GM18505 (cell line): Measurements from ENCODE around the gene PTGDS.

ENCODE experiments used
- ATAC-seq: cut with Tn5 transposase; IDR thresholded peaks from one replicate; pipeline ENCODE4 v1.9.1; 2021; ENCODE audit not compliant: unreplicated experiment
- POLR2A ChIP-seq: IDR thresholded peaks from 4 replicates; pipeline ENCODE4 v1.6.1; 2011; ENCODE audit warnings: borderline replicate concordance; ENCODE audit not compliant: insufficient read depth, insufficient read length; ENCODE audit errors: extremely low read depth

The PTGDS gene

GRCh38 chr9:136942112-136942880, 35.0 kb upstream of the PTGDS start:
- no peak for TF ChIP-seq POLR2A

DNA sequence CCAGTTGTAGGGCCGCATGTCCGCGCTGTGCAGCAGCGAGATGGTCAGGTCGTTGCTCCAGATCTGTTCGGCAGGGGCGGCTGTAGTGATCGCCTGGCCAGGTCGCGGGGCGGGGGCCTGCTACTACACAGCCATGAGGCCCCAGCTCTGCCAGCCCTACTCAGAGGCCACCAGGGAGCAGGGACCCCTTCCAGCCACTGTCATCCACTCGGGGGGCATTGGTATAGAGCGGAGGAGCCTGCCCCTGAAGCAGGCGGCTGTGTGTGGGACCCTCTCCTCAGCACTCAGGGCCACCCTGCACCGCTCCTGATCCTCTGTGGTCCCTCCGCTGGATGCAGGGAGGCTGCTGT, 34.4 kb upstream of the PTGDS start:
- no peak for TF ChIP-seq POLR2A
- no peak for ATAC-seq

More at GRCh38 chr9:136942112-136942880, 35.0 kb upstream of the PTGDS start:
- no peak for ATAC-seq

DNA sequence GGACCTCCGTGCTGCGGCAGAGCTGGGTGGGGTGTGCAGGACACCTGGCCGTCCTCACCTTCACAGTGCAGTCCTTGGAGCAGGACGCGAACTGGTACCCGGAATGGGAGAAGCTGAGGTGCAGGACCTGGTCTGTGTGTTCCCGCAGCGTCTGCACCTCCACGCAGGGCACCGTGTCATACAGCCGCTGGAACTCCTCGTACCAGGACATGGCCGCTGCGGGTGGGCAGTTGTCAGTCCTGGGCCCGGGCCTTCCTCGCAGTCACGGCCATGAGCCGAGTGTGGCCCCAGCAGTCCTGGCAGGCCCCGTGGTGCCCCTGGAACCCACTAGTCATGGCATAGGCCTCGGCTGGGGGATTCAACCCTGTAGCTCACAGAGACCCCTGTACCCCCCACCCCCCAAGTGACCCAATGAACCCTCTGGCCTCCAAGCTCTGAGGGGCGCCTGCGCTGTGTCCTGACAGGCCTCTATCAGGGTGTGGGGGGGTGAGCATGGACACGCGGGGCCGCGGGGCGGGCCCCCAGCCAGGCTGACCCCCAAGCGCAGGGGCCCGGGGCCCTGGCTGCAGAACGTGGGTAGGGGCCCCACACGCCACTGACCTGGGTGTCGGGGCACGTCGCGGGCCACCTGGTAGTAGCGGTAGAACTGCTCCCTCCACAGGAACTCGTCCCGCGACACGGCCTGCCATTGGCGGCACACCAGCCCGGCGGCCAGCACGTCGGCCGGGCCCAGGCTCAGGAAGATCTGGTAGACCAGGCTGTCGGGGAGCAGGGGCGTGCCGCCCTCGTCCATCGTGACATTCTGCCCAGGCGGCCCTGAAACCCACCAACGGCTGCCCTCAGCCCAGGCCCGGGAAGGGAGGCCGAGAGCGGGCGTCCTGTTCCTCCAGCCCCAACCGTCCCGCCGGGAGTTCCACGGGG, 33.8 kb upstream of the PTGDS start:
- no peak for TF ChIP-seq POLR2A
- peak; percentile 8 for ATAC-seq

GRCh38 chr9:136944212-136944518, 33.1 kb upstream of the PTGDS start:
- peak; percentile 30 for ATAC-seq

GRCh38 chr9:136944519-136945332, 32.6 kb upstream of the PTGDS start, which contains the start of the genes C8G and FBXW5:
TSS of gene C8G (plus strand) at chr9:136945243. CDS start at chr9:136945321, 78 bp downstream.
TSS of gene FBXW5 (minus strand) at chr9:136944738. CDS start at chr9:136944083, 655 bp downstream.
- TF ChIP-seq POLR2A = peak; percentile 81
- ATAC-seq = peak; percentile 81

More at GRCh38 chr9:136944212-136944518, 33.1 kb upstream of the PTGDS start:
- TF ChIP-seq POLR2A = no peak

- ATAC-seq = no peak
- TF ChIP-seq POLR2A = no peak
Observed at GRCh38 chr9:136945333-136946227, 31.7 kb upstream of the PTGDS start.

DNA sequence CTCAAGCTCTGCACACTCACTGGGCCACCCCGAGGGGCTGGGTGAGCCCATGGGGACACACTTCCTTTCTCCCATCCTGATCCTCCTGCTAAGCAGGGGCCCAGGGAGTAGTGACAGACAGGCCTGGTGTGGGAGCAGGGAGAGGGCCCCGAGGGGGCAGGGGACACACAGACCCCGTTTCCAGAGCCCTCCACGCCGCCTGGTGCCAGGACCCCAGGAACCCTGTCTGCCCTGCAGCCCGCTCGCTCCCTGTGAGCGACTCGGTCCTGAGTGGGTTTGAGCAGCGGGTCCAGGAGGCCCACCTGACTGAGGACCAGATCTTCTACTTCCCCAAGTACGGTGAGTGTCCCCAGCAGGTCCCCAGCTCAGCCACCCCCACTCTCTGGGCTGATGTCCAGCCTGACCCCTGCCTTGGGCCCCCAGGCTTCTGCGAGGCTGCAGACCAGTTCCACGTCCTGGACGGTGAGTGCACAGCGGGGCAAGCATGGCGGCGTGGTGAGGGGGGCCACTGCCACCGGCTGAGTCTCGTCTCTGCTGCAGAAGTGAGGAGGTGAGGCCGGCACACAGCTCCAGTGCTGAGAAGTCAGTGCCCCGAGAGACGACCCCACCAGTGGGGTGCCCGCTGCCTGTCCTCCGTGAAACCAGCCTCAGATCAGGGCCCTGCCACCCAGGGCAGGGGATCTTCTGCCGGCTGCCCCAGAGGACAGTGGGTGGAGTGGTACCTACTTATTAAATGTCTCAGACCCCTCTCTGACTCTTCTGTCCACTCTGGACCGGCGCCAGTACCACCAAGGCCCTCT, 30.9 kb upstream of the PTGDS start:
- no peak for TF ChIP-seq POLR2A
- ATAC-seq = no peak

- no peak for ATAC-seq
- TF ChIP-seq POLR2A = no peak
Observed at GRCh38 chr9:136947028-136947891, 30.0 kb upstream of the PTGDS start.

- no peak for ATAC-seq
- no peak for TF ChIP-seq POLR2A
Observed at GRCh38 chr9:136947955-136948510, 29.3 kb upstream of the PTGDS start.

GRCh38 chr9:136949239-136949816, 28.0 kb upstream of the PTGDS start:
- no peak for TF ChIP-seq POLR2A
- ATAC-seq = no peak
